Kidney epithelial cell (primary cell): ENCODE measurements around the gene MTHFD1L. TPM values are rescaled to one million over a fixed set of nuclear protein-coding genes. Genes with fewer than 3 reads are reported as not detected.

Source experiments
- DNase-seq: peaks from one replicate; pipeline ENCODE4 v3.0.0-alpha.2; 2010; ENCODE audit warnings: low read depth
- H3K27me3 ChIP-seq: 2 replicates; pipeline ENCODE4 v1.6.0; 2011; ENCODE audit warnings: low read length; ENCODE audit not compliant: control insufficient read depth, insufficient read depth
- H3K36me3 ChIP-seq: 2 replicates; pipeline ENCODE4 v1.5.1; 2011; ENCODE audit warnings: low read length; ENCODE audit not compliant: control insufficient read depth, insufficient read depth
- H3K4me3 ChIP-seq: 2 replicates; pipeline ENCODE4 v1.5.1; 2011; ENCODE audit warnings: low read depth, mild to moderate bottlenecking, control low read depth, low read length
- CTCF ChIP-seq: IDR thresholded peaks from 2 replicates; pipeline ENCODE4 v1.5.1; 2011; ENCODE audit warnings: mild to moderate bottlenecking, moderate library complexity, low read length, control low read depth, inconsistent platforms; ENCODE audit not compliant: insufficient read depth, poor library complexity, severe bottlenecking
- total RNA-seq: library from RNA; depleted of rRNA; stranded (reverse); fragments of >200 nt; gene quantifications from 2 replicates; pipeline ENCODE4 v1.2.3, GENCODE V29; 2015

MTHFD1L gene
- total RNA-seq, 1 donor from 2014 or later, result 116 TPM

GRCh38 chr6:150908901-150909300 lies 43.4 kb downstream of the MTHFD1L start:
- no peak for TF ChIP-seq CTCF
- no peak overlapping the region for H3K4me3 ChIP-seq
- H3K27me3 ChIP-seq, result no peaks in the 10 kb centered on the region
- peaks cover 2% of the 10 kb centered on the region for H3K36me3 ChIP-seq
- DNase-seq, result no peak

DNA sequence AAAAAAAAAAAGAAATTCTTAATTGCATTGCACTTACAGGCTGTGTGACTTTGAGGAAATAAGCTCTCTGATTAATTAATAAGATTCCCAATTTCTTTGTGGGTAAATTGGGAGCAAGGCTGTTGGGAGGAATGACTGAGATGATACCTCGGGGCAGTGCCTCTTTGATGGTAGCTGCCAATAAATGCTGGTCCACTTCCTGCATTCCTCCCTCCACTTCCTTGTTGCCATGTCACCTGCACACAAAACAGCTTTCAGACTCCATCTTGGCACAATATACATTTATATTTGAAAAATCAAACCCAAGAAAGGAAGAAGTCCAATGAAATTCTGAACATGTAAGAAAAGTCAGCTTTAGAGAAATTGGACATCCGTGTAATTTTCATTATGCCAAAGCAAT lies 45.1 kb downstream of the MTHFD1L start:
- no peaks in the 10 kb centered on the region for H3K27me3 ChIP-seq
- no peak overlapping the region for H3K4me3 ChIP-seq
- peaks cover 2% of the 10 kb centered on the region for H3K36me3 ChIP-seq
- DNase-seq, result no peak
- TF ChIP-seq CTCF, result no peak

- H3K27me3 ChIP-seq, result no peaks in the 10 kb centered on the region
- H3K4me3 ChIP-seq, result no peak overlapping the region
- DNase-seq, result no peak
- no peak for TF ChIP-seq CTCF
- H3K36me3 ChIP-seq, result no peaks in the 10 kb centered on the region
Measured at GRCh38 chr6:150914372-150914771, 48.9 kb downstream of the MTHFD1L start.

- H3K4me3 ChIP-seq, result no peak overlapping the region
- no peak for TF ChIP-seq CTCF
- no peak for DNase-seq
- H3K36me3 ChIP-seq, result no peaks in the 10 kb centered on the region
- H3K27me3 ChIP-seq, result no peaks in the 10 kb centered on the region
Measured at GRCh38 chr6:150915131-150915879, 49.8 kb downstream of the MTHFD1L start.

DNA sequence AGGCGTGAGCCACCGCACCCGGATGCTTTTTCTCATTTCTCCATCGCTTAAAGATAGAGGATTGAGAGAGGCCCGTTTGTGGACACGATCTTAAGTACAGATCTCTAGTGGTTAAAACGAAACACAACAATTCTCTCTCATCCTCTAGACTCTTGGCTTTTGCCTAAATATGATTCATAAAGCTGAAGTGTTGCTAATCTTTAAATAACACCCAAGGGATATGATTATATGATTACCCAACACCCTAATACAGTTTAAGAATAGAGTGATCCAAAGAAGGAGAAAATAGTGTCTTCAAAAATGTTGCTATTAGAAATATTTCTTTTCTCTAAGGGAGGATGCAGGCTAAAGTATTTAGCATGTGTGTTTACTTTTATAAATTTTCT lies 50.4 kb downstream of the MTHFD1L start:
- Histone ChIP-seq H3K4me3 (no peak overlapping the region), H3K27me3 (no peaks in the 10 kb centered on the region), H3K36me3 (no peaks in the 10 kb centered on the region)
- no peak for TF ChIP-seq CTCF
- no peak for DNase-seq

- DNase-seq, result no peak
- H3K27me3 ChIP-seq, result no peaks in the 10 kb centered on the region
- no peak overlapping the region for H3K4me3 ChIP-seq
- H3K36me3 ChIP-seq, result no peaks in the 10 kb centered on the region
- TF ChIP-seq CTCF, result no peak
Measured at GRCh38 chr6:150919938-150920337, 54.4 kb downstream of the MTHFD1L start.
